ENCODE results near the gene PTRH2.

The PTRH2 gene

GRCh38 chr17:59719526-59719925, 12.3 kb upstream of the PTRH2 start:
- ATAC-seq (no peak), DNase-seq (no peak)

DNA sequence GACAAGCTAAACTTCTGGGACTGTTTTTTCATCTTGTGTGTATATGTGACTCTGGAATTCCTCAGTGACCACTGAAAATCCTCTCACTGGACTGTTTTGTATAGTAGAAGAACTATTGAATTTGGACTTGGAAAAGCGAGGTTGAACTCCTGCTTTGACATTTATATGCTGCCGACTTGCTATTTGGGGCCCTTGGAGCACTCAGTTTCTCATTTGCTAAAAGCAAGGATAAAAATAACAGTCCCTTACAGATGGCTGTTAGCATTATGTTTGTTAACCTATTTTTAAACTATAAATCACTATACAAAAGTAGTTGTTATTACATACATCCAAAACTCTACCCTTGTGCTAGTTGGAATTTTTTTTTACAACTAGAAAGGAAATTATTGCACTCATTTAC, 9.2 kb upstream of the PTRH2 start:
- ATAC-seq (no peak), DNase-seq (no peak)

GRCh38 chr17:59714255-59714654, 7.0 kb upstream of the PTRH2 start:
- ATAC-seq (no peak), DNase-seq (no peak)

DNA sequence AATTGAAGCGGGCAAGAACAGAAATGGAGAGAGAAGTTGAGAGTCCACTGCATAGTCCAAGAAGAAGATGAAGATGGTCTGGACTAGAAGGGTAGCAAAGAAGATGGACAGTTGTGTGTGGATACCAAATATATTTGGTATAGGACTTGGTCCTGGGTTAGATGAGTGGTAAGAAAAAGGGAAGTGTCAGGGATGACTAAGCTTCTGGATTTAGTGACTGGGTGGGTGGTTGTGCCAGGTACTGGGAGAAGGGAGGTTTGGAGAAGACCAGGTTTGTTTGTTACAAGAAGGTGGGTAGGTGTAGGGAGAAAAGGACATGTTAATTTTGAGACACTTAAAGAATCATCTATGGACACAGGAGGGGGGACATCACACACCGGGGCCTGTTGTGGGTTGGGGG, 5.6 kb upstream of the PTRH2 start:
- ATAC-seq: no peak
- DNase-seq: no peak

DNA sequence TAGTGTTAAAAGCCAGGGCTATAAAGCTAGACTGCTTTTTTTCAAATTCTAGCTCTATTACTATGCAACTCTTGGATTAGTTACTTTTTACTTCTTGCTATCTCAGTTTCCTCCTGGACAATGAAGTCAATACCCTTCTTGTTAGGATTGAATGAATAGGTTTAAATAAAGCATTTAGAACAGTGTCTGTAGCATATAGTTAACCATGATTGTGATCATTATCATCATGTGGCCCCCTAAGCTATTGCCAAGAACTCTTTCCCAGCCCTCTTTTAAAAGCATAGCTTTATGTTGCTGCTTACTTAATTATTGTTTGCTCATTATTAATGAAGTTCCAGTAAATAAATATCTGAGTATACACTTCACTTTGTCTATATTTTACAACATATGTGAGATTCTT, 4.7 kb upstream of the PTRH2 start:
- ATAC-seq (no peak), DNase-seq (no peak)

GRCh38 chr17:59707971-59708430, 771 bp upstream of the PTRH2 start:
- ATAC-seq (no peak), DNase-seq (no peak)

DNA sequence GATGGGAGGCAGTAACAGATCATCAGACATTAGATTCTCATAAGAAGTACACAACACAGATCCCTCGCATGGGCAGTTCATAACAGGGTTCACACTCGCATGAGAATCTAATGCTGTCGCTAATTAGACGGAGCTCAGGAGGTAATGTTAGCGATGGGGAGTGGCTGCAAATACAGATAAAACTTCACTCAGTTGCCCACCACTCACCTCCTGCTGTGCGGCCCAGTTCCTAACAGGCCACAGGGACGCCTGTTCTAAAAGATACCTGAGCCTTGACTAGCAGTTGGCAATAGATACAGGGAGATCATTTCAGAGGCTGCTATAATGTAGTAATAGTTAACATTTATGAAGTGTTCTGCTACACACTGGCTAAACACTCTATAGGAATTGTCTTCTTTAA, 4.9 kb downstream of the PTRH2 start:
- DNase-seq (no peak), ATAC-seq (no peak)

GRCh38 chr17:59699786-59700185, 7.4 kb downstream of the PTRH2 start:
- ATAC-seq (no peak), DNase-seq (no peak)

- ATAC-seq: no peak
Observed at GRCh38 chr17:59699218-59699617, 8.0 kb downstream of the PTRH2 start.

GRCh38 chr17:59698143-59698542, 9.1 kb downstream of the PTRH2 start:
- ATAC-seq (no peak), DNase-seq (no peak)

More at GRCh38 chr17:59699218-59699617, 8.0 kb downstream of the PTRH2 start:
- DNase-seq: no peak

GRCh38 chr17:59696682-59697277, 10.4 kb downstream of the PTRH2 start:
- DNase-seq: no peak
- no peak for ATAC-seq

DNA sequence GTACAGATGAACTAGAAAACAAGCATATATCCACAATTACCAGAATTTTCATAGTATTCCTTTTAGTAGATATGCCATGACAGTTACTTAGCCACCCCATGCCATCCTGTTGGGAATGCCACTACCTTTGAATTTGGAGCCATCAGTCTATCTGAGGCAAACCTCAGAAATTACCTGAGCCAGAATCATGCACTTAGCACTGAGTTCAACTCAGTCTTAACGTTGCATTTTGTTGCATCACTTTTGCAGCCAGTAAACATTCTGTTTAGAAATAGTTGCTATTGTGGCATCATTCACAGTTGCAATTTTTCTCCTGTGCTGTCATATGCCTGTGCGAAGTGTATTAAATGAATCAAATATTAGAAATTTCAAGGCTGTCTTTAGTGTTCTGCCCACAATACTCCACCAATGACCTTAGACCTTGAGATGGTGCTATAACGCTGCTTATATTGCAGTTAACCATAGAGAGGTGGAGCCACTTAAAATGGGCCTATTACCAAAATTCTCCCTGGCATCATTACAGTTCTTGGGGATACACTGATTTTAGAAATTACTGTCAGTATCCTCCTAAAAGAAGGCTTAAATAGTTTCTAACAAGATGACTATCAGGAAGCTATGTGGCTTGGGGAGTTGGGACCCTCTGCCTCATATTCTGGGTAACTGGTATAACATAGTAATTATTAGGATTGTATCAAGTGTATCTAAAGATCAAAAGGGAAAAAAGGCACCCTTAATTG, 11.1 kb downstream of the PTRH2 start:
- DNase-seq (no peak), ATAC-seq (no peak)

DNA sequence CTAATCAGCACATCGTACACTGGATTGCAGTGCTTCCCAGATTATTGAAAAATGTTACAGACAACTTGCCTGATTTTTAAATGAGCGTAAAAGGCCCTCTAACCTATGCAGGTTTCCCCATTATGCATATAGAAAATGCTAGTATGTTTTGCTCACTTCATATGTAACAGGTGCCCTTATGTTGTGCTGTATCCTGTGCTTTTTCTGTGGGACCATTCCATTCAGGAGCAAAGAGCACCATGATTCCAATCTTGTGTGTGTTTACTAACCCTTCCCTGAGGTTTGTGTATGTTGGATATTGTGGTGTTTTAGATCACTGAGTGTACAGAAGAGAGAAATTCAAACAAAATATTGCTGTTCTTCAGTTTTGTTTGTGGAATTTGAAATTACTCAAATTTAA, 12.9 kb downstream of the PTRH2 start:
- no peak for ATAC-seq

DNA sequence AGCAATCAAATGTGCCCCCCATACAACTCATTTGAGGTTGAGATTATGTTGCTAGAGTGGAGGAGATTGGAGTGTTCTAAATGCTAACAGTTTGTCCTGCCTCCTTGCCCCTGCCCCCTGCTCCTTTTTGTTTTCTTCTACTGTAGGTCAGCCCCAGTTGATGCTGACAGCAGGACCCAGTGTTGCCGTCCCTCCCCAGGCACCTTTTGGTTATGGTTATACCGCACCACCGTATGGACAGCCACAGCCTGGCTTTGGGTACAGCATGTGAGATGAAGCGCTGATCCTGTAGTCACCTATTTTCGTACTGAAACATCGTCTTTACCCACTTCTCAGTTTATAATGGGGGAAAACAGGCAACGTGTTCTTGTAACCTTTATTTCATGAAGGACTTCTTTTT, 13.6 kb downstream of the PTRH2 start:
- DNase-seq (no peak), ATAC-seq (no peak)

More for the DNA sequence above, 12.9 kb downstream of the PTRH2 start:
- no peak for DNase-seq

- ATAC-seq (no peak), DNase-seq (no peak)
Observed at GRCh38 chr17:59688496-59688895, 18.7 kb downstream of the PTRH2 start.

DNA sequence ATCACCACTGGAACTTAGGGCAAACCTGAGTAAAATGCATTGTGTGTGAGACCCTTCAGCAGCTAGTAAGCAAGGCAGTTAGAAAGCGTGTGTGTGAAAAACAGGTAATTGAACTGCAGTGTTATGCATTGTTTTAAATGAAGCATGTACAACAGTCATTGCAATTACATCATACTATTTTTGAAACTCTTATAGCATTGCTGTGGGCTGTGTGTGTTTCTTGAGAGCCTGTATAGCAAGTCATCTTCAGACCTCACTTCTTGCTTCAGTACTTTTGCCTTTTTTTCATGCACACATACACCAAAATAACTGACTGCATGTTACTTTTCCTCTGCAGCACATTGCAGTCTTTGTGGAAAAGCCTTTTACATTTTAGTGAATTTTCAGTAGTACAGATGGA, 19.2 kb downstream of the PTRH2 start:
- no peak for DNase-seq
- ATAC-seq: no peak

DNA sequence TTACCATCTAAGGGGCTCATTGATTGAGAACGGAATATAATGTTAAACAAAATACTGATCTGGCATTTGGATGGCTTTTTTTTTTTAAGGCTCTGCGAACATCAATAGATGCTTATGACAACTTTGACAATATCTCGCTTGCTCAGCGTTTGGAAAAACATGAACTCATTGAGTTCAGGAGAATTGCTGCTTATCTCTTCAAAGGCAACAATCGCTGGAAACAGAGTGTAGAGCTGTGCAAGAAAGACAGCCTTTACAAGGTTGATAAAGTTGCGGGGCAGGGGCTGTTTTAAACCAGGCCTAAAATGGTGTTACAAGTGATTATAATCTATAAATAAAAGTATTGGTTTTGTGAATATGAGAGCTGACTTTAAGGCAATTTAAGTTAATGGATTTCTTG, 22.3 kb downstream of the PTRH2 start:
- no peak for DNase-seq
- ATAC-seq: no peak

DNA sequence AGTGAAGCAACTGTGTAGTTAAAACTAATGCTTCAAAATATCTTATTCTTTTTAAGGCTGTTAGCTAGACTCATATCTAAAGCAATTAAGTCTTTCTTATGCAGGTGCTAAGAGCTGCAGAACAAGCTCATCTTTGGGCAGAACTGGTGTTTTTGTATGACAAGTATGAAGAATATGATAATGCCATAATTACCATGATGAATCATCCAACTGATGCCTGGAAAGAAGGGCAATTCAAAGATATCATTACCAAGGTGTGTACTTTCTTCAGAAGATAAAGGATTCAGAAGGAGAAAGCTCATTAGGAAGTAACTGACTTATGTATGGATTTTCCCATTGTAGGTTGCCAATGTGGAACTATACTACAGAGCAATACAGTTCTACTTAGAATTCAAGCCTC, 23.9 kb downstream of the PTRH2 start:
- ATAC-seq (no peak), DNase-seq (no peak)

DNA sequence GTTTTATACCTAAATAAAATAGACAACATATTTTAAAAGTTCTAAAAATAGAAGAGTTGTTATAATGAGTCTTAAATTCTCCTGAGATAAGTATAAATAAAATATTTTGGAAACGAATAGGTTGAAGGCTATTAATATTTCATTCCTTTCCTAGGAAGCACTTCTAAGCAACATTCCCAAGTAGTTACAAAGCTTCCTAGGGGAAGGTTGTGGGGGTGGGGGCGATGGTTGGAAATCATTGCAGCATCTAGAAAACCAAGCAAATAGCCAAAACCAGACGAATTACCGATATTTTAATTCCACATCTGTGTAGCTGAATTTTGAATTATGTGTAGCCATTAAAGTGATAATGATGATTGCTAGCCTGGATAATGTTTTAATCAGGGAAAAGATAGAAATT, 26.9 kb downstream of the PTRH2 start:
- no peak for ATAC-seq
- no peak for DNase-seq

GRCh38 chr17:59678918-59679317, 28.3 kb downstream of the PTRH2 start:
- DNase-seq (no peak), ATAC-seq (no peak)

DNA sequence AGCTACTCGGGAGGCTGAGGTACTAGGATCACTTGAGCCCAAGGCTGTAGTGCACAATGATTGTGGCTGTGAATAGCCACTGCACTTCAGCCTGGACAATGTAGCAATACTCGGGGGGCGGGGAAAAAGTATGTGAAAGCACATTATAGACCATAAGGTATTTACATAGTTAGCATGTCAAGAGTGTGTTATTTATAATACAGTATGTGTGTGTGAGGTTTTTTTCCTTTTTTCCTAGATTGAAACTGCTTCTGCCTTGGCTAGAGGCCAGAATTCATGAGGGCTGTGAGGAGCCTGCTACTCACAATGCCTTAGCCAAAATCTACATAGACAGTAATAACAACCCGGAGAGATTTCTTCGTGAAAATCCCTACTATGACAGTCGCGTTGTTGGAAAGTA, 30.5 kb downstream of the PTRH2 start:
- no peak for DNase-seq
- no peak for ATAC-seq

DNA sequence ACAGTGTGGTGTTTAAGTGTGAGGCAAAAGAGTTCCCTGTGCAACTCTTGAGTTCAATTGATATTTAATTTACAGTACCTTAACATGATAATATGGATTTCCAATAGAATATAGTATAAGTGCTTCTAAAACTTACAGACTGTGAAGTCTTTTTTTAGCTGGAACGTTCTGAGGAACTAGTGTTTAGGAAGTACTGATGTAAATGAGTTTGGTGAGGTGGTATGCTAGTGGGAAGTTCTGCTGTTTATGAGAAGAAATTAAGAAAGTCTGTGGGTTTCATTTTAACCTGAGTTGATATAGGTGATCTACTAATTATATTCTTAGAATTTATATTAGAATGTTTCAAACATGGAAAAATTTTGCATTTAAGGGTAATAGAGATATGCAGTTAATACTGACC, 32.0 kb downstream of the PTRH2 start:
- no peak for ATAC-seq

GRCh38 chr17:59671386-59671785, 35.8 kb downstream of the PTRH2 start:
- no peak for DNase-seq
- ATAC-seq: no peak

More for the DNA sequence above, 32.0 kb downstream of the PTRH2 start:
- DNase-seq: no peak

GRCh38 chr17:59669944-59670343, 37.3 kb downstream of the PTRH2 start:
- ATAC-seq (no peak), DNase-seq (no peak)

All from stimulated activated naive CD8-positive, alpha-beta T cell treated with anti-CD3 and anti-CD28 coated beads, Interleukin-15, Interleukin-2, amounts not matched to agents 100 U/mL and 50 U/mL, for 24 hours (primary cell).